ENCODE measurements around the gene KRT27. TPM values are rescaled to one million over a fixed set of nuclear protein-coding genes. Genes with fewer than 3 reads are reported as not detected.

The KRT27 gene
- total and polyA plus RNA-seq, 10 of the 15 experiments (the other 5 are each of a cell fraction or from before 2014, with no cell fraction given): not detected

DNA sequence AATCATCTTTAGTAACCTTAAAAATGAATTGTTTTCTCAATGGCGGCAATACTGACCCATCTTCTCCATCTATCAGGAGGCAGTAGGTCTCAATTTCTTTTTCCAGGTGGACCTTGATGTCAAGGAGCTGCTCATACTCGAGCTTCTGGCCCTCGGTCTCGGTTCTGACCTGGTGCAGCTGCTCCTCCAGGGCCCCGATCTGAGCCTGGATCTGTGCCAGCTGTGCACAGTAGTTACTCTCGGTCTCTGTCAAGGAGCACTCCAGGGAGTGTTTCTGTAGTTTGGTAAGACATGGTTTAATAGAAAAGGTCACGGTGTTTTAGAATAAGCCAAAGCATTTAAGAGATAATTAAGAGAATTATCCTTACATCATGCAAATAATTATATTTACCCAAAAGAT, 4.9 kb downstream of the KRT27 start:
- no peak overlapping the region for H3K9ac ChIP-seq (ENCODE audit: control insufficient read depth, insufficient read depth, low read length)
- H4K20me1 ChIP-seq (ENCODE audit: control insufficient read depth, insufficient read depth): no peaks in the 10 kb centered on the region
- no TSS peak for BruUV-seq (replicated peaks)
- DNase-seq (ENCODE audit: low read depth, low spot score) (no peak), ATAC-seq (no peak), FAIRE-seq (no peak)
- SMC1A ChIA-PET (ENCODE audit: uncharacterized antibody, unreplicated experiment): no interaction called here
- H3K9me3 ChIP-seq (replicated peaks; ENCODE audit: control insufficient read depth, insufficient read depth, low read length): no peaks in the 10 kb centered on the region
- no peaks in the 10 kb centered on the region for H3K79me2 ChIP-seq (ENCODE audit: control insufficient read depth, insufficient read depth, low read length)
- H2AFZ ChIP-seq (ENCODE audit: control insufficient read depth, low read depth, low read length): no peak overlapping the region
- no peaks in the 10 kb centered on the region for H3K4me1 ChIP-seq (ENCODE audit: control insufficient read depth, insufficient read depth, low read length)
- H3K36me3 ChIP-seq (ENCODE audit: control insufficient read depth in 2 of 2, insufficient read depth in 2 of 2, low read length in 1 of 2): no peaks in the 10 kb centered on the region
- WGBS (ENCODE audit: insufficient coverage, insufficient replicate concordance, low lambda C conversion rate, missing lambda C conversion rate): 21% methylated on average over 7 of the region's 7 CpGs
- RAD21 ChIA-PET (ENCODE audit: unreplicated experiment): no interaction called here
- no peak overlapping the region for H3K27ac ChIP-seq (ENCODE audit: control insufficient read depth, insufficient read depth)
- POLR2A ChIA-PET: no interaction called here
- in situ Hi-C loops (cut with MboI): no loop called here
- no peak overlapping the region for H3K4me2 ChIP-seq (ENCODE audit: control insufficient read depth, insufficient read depth)
- intact Hi-C loops (cut with micrococcal nuclease; ENCODE audit: unreplicated experiment): loop anchor here (5.0 kb wide), 1 partner anchor 100 kb away; no protein-coding TSS in a partner anchor
- no peak overlapping the region for H3K4me3 ChIP-seq
- no peak for TF ChIP-seq KDM1A (IDR thresholded peaks at IDR 0.05; ENCODE audit: borderline replicate concordance)
- TF ChIP-seq BCL11A (IDR thresholded peaks at IDR 0.05; ENCODE audit: low read depth, low read length): no peak
- no peak for TF ChIP-seq PAX8 (IDR thresholded peaks at IDR 0.05)
- no peak for TF ChIP-seq SMAD1 (IDR thresholded peaks at IDR 0.05; ENCODE audit: low read depth, partially characterized antibody)
- TF ChIP-seq, protein P1, sequence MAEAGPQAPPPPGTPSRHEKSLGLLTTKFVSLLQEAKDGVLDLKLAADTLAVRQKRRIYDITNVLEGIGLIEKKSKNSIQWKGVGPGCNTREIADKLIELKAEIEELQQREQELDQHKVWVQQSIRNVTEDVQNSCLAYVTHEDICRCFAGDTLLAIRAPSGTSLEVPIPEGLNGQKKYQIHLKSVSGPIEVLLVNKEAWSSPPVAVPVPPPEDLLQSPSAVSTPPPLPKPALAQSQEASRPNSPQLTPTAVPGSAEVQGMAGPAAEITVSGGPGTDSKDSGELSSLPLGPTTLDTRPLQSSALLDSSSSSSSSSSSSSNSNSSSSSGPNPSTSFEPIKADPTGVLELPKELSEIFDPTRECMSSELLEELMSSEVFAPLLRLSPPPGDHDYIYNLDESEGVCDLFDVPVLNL (IDR thresholded peaks at IDR 0.05; ENCODE audit: low read depth, low read length): no peak
- TF ChIP-seq ASH2L (IDR thresholded peaks at IDR 0.05; ENCODE audit: borderline replicate concordance, low read depth): no peak
- no peak for TF ChIP-seq NFXL1 (IDR thresholded peaks at IDR 0.05; ENCODE audit: borderline replicate concordance)
- TF ChIP-seq, protein P2, sequence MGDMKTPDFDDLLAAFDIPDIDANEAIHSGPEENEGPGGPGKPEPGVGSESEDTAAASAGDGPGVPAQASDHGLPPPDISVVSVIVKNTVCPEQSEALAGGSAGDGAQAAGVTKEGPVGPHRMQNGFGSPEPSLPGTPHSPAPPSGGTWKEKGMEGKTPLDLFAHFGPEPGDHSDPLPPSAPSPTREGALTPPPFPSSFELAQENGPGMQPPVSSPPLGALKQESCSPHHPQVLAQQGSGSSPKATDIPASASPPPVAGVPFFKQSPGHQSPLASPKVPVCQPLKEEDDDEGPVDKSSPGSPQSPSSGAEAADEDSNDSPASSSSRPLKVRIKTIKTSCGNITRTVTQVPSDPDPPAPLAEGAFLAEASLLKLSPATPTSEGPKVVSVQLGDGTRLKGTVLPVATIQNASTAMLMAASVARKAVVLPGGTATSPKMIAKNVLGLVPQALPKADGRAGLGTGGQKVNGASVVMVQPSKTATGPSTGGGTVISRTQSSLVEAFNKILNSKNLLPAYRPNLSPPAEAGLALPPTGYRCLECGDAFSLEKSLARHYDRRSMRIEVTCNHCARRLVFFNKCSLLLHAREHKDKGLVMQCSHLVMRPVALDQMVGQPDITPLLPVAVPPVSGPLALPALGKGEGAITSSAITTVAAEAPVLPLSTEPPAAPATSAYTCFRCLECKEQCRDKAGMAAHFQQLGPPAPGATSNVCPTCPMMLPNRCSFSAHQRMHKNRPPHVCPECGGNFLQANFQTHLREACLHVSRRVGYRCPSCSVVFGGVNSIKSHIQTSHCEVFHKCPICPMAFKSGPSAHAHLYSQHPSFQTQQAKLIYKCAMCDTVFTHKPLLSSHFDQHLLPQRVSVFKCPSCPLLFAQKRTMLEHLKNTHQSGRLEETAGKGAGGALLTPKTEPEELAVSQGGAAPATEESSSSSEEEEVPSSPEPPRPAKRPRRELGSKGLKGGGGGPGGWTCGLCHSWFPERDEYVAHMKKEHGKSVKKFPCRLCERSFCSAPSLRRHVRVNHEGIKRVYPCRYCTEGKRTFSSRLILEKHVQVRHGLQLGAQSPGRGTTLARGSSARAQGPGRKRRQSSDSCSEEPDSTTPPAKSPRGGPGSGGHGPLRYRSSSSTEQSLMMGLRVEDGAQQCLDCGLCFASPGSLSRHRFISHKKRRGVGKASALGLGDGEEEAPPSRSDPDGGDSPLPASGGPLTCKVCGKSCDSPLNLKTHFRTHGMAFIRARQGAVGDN (IDR thresholded peaks at IDR 0.05): no peak
- TF ChIP-seq CTCF (IDR thresholded peaks at IDR 0.05 in 2 of 3, conservative IDR thresholded peaks at IDR 0.05 in 1 of 3; ENCODE audit: control insufficient read depth in 2 of 3, extremely low read depth in 1 of 3, insufficient read depth in 1 of 3, low read depth in 3 of 3, low read length in 3 of 3): no peak
- no peak for TF ChIP-seq GABPA (IDR thresholded peaks at IDR 0.05; ENCODE audit: low read depth)
- CTCF ChIA-PET: interaction anchor here (1.0 to 1.4 kb wide), 2 partner anchors 137 to 890 kb away, joined by 3 to 4 read pairs; no protein-coding TSS in a partner anchor
- H3K27me3 ChIP-seq (replicated peaks in 1 of 2; ENCODE audit: control insufficient read depth in 2 of 2, insufficient read depth in 2 of 2, low read length in 1 of 2): peaks cover 0 to 6% of the 10 kb centered on the region in 2 experiments; a peak in 1 of 4 replicates

All from GM12878 (cell line).